Sigmoid colon (tissue), 4 donors: ENCODE data around the gene TAMALIN.
A peak's percentile ranks its signal among the peaks of the same experiment; 100 is the strongest.

Experiments used
- EP300 ChIP-seq, 4 donors: sonication (generic); formaldehyde crosslinking; IDR thresholded peaks; one replicate each; pipeline ENCODE4 v1.6.1; 2017; ENCODE audit warnings: antibody characterized with exemption in 4 of 4
- POLR2AphosphoS5 ChIP-seq, 4 donors: sonication (generic); formaldehyde crosslinking; IDR thresholded peaks; one replicate each; pipeline ENCODE4 v1.6.1; 2017; ENCODE audit warnings: antibody characterized with exemption in 4 of 4

GRCh38 chr12:52060498-52061177 lies 53.9 kb downstream of the TAMALIN start:
- TF ChIP-seq EP300 (IDR thresholded peaks at IDR 0.05) (no peak), POLR2AphosphoS5 (IDR thresholded peaks at IDR 0.05) (peak in 1 of 4 donors; percentile 43)
